CD4-positive, alpha-beta T cell treated with Interleukin-4 for 4 hours (primary cell): Measurements from ENCODE around the gene UBAC2.

ENCODE experiments used
- DNase-seq: peaks from one replicate; pipeline ENCODE4 v3.0.0-alpha.2; 2020

Gene UBAC2

GRCh38 chr13:99298056-99298455 is 97.4 kb downstream of the UBAC2 start:
- DNase-seq = no peak

- no peak for DNase-seq
Measured at GRCh38 chr13:99299256-99299919, 98.7 kb downstream of the UBAC2 start.

GRCh38 chr13:99299920-99300341 is 99.3 kb downstream of the UBAC2 start:
- DNase-seq = no peak

GRCh38 chr13:99301056-99301838 is 100.6 kb downstream of the UBAC2 start:
- DNase-seq = no peak

GRCh38 chr13:99301913-99302636 is 101.4 kb downstream of the UBAC2 start:
- DNase-seq = no peak

- no peak for DNase-seq
Measured at GRCh38 chr13:99302637-99303505, 102.2 kb downstream of the UBAC2 start.

GRCh38 chr13:99303863-99304521 is 103.3 kb downstream of the UBAC2 start:
- DNase-seq = peak; percentile 68

GRCh38 chr13:99304541-99304940 is 103.9 kb downstream of the UBAC2 start:
- DNase-seq = no peak

- DNase-seq = peak; percentile 63
Measured at GRCh38 chr13:99305158-99305557, 104.5 kb downstream of the UBAC2 start.

GRCh38 chr13:99305566-99305965 is 104.9 kb downstream of the UBAC2 start:
- no peak for DNase-seq

- DNase-seq = peak; percentile 91
Measured at GRCh38 chr13:99307247-99307646, 106.6 kb downstream of the UBAC2 start, which contains the start of gene GPR183. GPR183 (minus strand) TSS chr13:99307399; CDS start chr13:99296145, 11,254 bp downstream.

- peak; percentile 90 for DNase-seq
Measured at GRCh38 chr13:99307648-99308339, 107.1 kb downstream of the UBAC2 start.

- DNase-seq = no peak
Measured at GRCh38 chr13:99308471-99309087, 107.9 kb downstream of the UBAC2 start.

- DNase-seq = peak; percentile 56
Measured at GRCh38 chr13:99310382-99311031, 109.9 kb downstream of the UBAC2 start.

GRCh38 chr13:99311137-99311536 is 110.5 kb downstream of the UBAC2 start:
- no peak for DNase-seq

- no peak for DNase-seq
Measured at GRCh38 chr13:99311748-99312492, 111.3 kb downstream of the UBAC2 start.

GRCh38 chr13:99312493-99312883 is 111.8 kb downstream of the UBAC2 start:
- DNase-seq = no peak

- no peak for DNase-seq
Measured at GRCh38 chr13:99313501-99313900, 112.8 kb downstream of the UBAC2 start.

GRCh38 chr13:99313941-99314340 is 113.3 kb downstream of the UBAC2 start:
- DNase-seq = no peak
